HCT116 (cell line): ENCODE measurements around the gene ITGAE. TPM values are rescaled to one million over a fixed set of nuclear protein-coding genes. Genes with fewer than 3 reads are reported as not detected.

Experiments used
- ATAC-seq: fragments of 200-7000 bp; cut with Tn5 transposase; 2 replicates; pipeline ENCODE4 v1.9.1; 2020; ENCODE audit warnings: mild to moderate bottlenecking, moderate library complexity
- BruUV-seq: library from RNA; stranded (reverse); fragments of 400-500 nt; replicated peaks from 2 replicates; lab custom pipeline; 2021; lab: Mats Ljungman, UMichigan
- CTCF ChIA-PET: fragments of 300-600 bp; sonication (Branson Sonifier 250); formaldehyde crosslinking; loops from one replicate; lab custom pipeline; 2021; ENCODE audit warnings: antibody characterized with exemption; lab: Charles Lee
- POLR2A ChIA-PET: fragments of 300-600, 350-600 bp; sonication (Branson Sonifier 250); formaldehyde crosslinking; loops from one replicate; lab custom pipeline; 2021; ENCODE audit warnings: antibody characterized with exemption; lab: Charles Lee
- RAD21 ChIA-PET, 2 experiments: fragments of 300-600 bp; sonication (Branson Sonifier 250); formaldehyde crosslinking; loops; one replicate each; lab custom pipeline; 2023; ENCODE audit warnings: low total read pairs in 2 of 2; ENCODE audit not compliant: uncharacterized antibody in 2 of 2, unreplicated experiment in 2 of 2, low non-redundant PET in 1 of 2; lab: Charles Lee
- DNase-seq: peaks from one replicate; pipeline ENCODE4 v3.0.0-alpha.2; 2010; ENCODE audit warnings: low read depth, low spot score
- H2AFZ ChIP-seq: fragments of 200-600 bp; shearing (Covaris generic), sonication (generic); 2 replicates; pipeline ENCODE4 v1.6.1; 2017; ENCODE audit warnings: low read depth, mixed run types, mixed read lengths, antibody characterized with exemption, low read length; ENCODE audit not compliant: poor library complexity, severe bottlenecking
- H3K27ac ChIP-seq: 2 replicates; pipeline ENCODE4 v1.5.1; 2012; ENCODE audit warnings: low read depth, low read length
- H3K27me3 ChIP-seq: fragments of 200-600 bp; sonication (generic); 2 replicates; pipeline ENCODE4 v1.6.1; 2016; ENCODE audit warnings: mixed run types, low read length, mixed read lengths; ENCODE audit not compliant: insufficient read depth
- H3K36me3 ChIP-seq, 2 experiments: fragments of 200-500 bp in 1 of 2; fragments of 200-600 bp in 1 of 2; sonication (Bioruptor generic) in 1 of 2; sonication (generic) in 1 of 2; 2 replicates each; pipeline versions ENCODE4 v1.5.1 to v1.6.1; 2014 to 2016; ENCODE audit warnings: low read length in 2 of 2, inconsistent platforms in 1 of 2, mixed read lengths in 1 of 2, mixed run types in 1 of 2; ENCODE audit not compliant: insufficient read depth in 2 of 2, control insufficient read depth in 1 of 2
- H3K4me1 ChIP-seq, 2 experiments: fragments of 200-600 bp in 1 of 2; sonication (generic) in 1 of 2; 2 replicates each; pipeline versions ENCODE4 v1.5.1 to v1.6.1; 2012 to 2017; ENCODE audit warnings: low read length in 2 of 2, inconsistent platforms in 1 of 2, mild to moderate bottlenecking in 1 of 2, mixed read lengths in 1 of 2, mixed run types in 1 of 2, moderate library complexity in 1 of 2; ENCODE audit not compliant: insufficient read depth in 2 of 2, control insufficient read depth in 1 of 2
- H3K4me2 ChIP-seq: fragments of 200-600 bp; sonication (generic); 2 replicates; pipeline ENCODE4 v1.6.1; 2017; ENCODE audit warnings: mixed run types, low read length, mixed read lengths
- H3K4me3 ChIP-seq, 2 experiments: fragments of 200-600 bp in 1 of 2; sonication (generic) in 1 of 2; replicated peaks in 1 of 2; 2 replicates each; pipeline ENCODE4 v1.5.1; 2011 to 2016; ENCODE audit warnings: low read length in 2 of 2, control low read depth in 1 of 2, low read depth in 1 of 2, mild to moderate bottlenecking in 1 of 2, mixed read lengths in 1 of 2, mixed run types in 1 of 2
- H3K79me2 ChIP-seq: fragments of 200-600 bp; sonication (generic); 2 replicates; pipeline ENCODE4 v1.6.1; 2017; ENCODE audit warnings: mild to moderate bottlenecking, mixed run types, low read length, moderate library complexity, mixed read lengths; ENCODE audit not compliant: insufficient read depth
- H3K9ac ChIP-seq: fragments of 200-600 bp; sonication (generic); 2 replicates; pipeline ENCODE4 v1.6.1; 2016; ENCODE audit warnings: low read length, mixed read lengths
- H3K9me2 ChIP-seq: fragments of 200-600 bp; sonication (generic), shearing (Covaris generic); 2 replicates; pipeline ENCODE4 v1.6.1; 2017; ENCODE audit warnings: mixed run types, mild to moderate bottlenecking, moderate library complexity; ENCODE audit not compliant: insufficient read depth
- H3K9me3 ChIP-seq, 2 experiments: fragments of 200-500 bp in 1 of 2; fragments of 200-600 bp in 1 of 2; sonication (Bioruptor generic) in 1 of 2; sonication (generic) in 1 of 2; 2 replicates each; pipeline ENCODE4 v1.6.1; 2014 to 2017; ENCODE audit warnings: low read length in 2 of 2, mixed read lengths in 2 of 2, inconsistent platforms in 1 of 2, low read depth in 1 of 2, mild to moderate bottlenecking in 1 of 2, mixed run types in 1 of 2, moderate library complexity in 1 of 2; ENCODE audit not compliant: control insufficient read depth in 1 of 2, insufficient read depth in 1 of 2
- H4K20me1 ChIP-seq: fragments of 200-600 bp; sonication (generic), shearing (Covaris generic); 2 replicates; pipeline ENCODE4 v1.6.1; 2017; ENCODE audit warnings: mixed run types, mild to moderate bottlenecking, moderate library complexity; ENCODE audit not compliant: insufficient read depth
- ATF3 ChIP-seq: IDR thresholded peaks from 2 replicates; pipeline ENCODE4 v1.6.1; 2012
- CBX3 ChIP-seq: IDR thresholded peaks from 2 replicates; pipeline ENCODE4 v1.6.1; 2012; ENCODE audit warnings: low read depth
- CTCF ChIP-seq, 3 experiments: fragments of 200-600 bp in 1 of 3; sonication (generic) in 1 of 3; IDR thresholded peaks in 2 of 3; conservative IDR thresholded peaks in 1 of 3; 2 replicates each; pipeline ENCODE4 v1.5.1; 2012 to 2017; ENCODE audit warnings: low read depth in 2 of 3, low read length in 2 of 3, antibody characterized with exemption in 1 of 3, borderline replicate concordance in 1 of 3, control low read depth in 1 of 3, mild to moderate bottlenecking in 1 of 3, mixed read lengths in 1 of 3, mixed run types in 1 of 3, moderate library complexity in 1 of 3; ENCODE audit not compliant: insufficient read depth in 1 of 3
- EGR1 ChIP-seq: IDR thresholded peaks from 2 replicates; pipeline ENCODE4 v1.6.1; 2012; ENCODE audit warnings: low read depth
- ELF1 ChIP-seq: IDR thresholded peaks from 2 replicates; pipeline ENCODE4 v1.6.1; 2012; ENCODE audit warnings: low read depth, borderline replicate concordance
- EZH2 ChIP-seq: fragments of 200-600 bp; sonication (generic); IDR thresholded peaks from 2 replicates; pipeline ENCODE4 v1.6.1; 2017; ENCODE audit warnings: antibody characterized with exemption, mixed run types
- FOSL1 ChIP-seq: IDR thresholded peaks from 2 replicates; pipeline ENCODE4 v1.6.1; 2012; ENCODE audit warnings: low read depth
- JUND ChIP-seq: IDR thresholded peaks from 2 replicates; pipeline ENCODE4 v1.6.1; 2012
- POLR2A ChIP-seq: IDR thresholded peaks from 2 replicates; pipeline ENCODE4 v1.7.0; 2011; ENCODE audit warnings: borderline replicate concordance; ENCODE audit not compliant: insufficient read depth, insufficient read length; ENCODE audit errors: extremely low read depth
- POLR2AphosphoS5 ChIP-seq: IDR thresholded peaks from 2 replicates; pipeline ENCODE4 v1.6.1; 2011; ENCODE audit warnings: mild to moderate bottlenecking, low read depth, low read length, moderate library complexity
- RAD21 ChIP-seq: IDR thresholded peaks from 2 replicates; pipeline ENCODE4 v1.6.1; 2012; ENCODE audit warnings: low read depth, mild to moderate bottlenecking
- REST ChIP-seq: IDR thresholded peaks from 2 replicates; pipeline ENCODE4 v1.6.1; 2012; ENCODE audit warnings: low read depth
- SIN3A ChIP-seq: IDR thresholded peaks from 2 replicates; pipeline ENCODE4 v1.6.1; 2012; ENCODE audit warnings: low read depth
- SRF ChIP-seq: IDR thresholded peaks from 2 replicates; pipeline ENCODE4 v1.6.1; 2012; ENCODE audit warnings: low read depth
- TCF7L2 ChIP-seq: IDR thresholded peaks from 2 replicates; pipeline ENCODE4 v1.7.0; 2011; ENCODE audit warnings: borderline replicate concordance, inconsistent platforms; ENCODE audit not compliant: insufficient read depth, insufficient read length; ENCODE audit errors: extremely low read depth
- YY1 ChIP-seq: IDR thresholded peaks from 2 replicates; pipeline ENCODE4 v1.6.1; 2011; ENCODE audit warnings: low read length, low read depth, moderate library complexity, mild to moderate bottlenecking; ENCODE audit not compliant: insufficient replicate concordance; ENCODE audit errors: extremely low read depth
- ZBTB33 ChIP-seq: IDR thresholded peaks from 2 replicates; pipeline ENCODE4 v1.6.1; 2011; ENCODE audit warnings: mild to moderate bottlenecking, low read length, moderate library complexity; ENCODE audit not compliant: insufficient replicate concordance; ENCODE audit errors: extremely low read depth
- ZFX ChIP-seq: fragments of 450-650 bp; IDR thresholded peaks from 2 replicates; pipeline ENCODE4 v1.6.1; 2017
- ZNF274 ChIP-seq: fragments of 200-500 bp; sonication (Bioruptor generic); IDR thresholded peaks from 2 replicates; pipeline ENCODE4 v1.6.1; 2014; ENCODE audit warnings: mild to moderate bottlenecking, low read depth, low read length, inconsistent platforms
- intact Hi-C: fragments of 100-400 bp; cut with micrococcal nuclease; formaldehyde crosslinking; loops from 2 replicates; pipeline ENCODE4 v1.10.0; 2022
- total RNA-seq: library from RNA; stranded (reverse); gene quantifications from one replicate; pipeline ENCODE4 v1.2.1, GENCODE V29; 2021; ENCODE audit not compliant: unreplicated experiment

ITGAE gene
- total RNA-seq, 1 experiment from 2014 or later = 19.9 TPM

GRCh38 chr17:3685174-3685573, 115.8 kb downstream of the ITGAE start:
- no peaks in the 10 kb centered on the region for H4K20me1 ChIP-seq
- H3K4me1 ChIP-seq = peaks cover 0 to 10% of the 10 kb centered on the region in 2 experiments; a peak in 3 of 4 replicates
- ChIA-PET RAD21 (no interaction called here), POLR2A (no interaction called here), CTCF (no interaction called here)
- H3K27me3 ChIP-seq = no peaks in the 10 kb centered on the region
- no peak for DNase-seq
- H2AFZ ChIP-seq = no peak overlapping the region
- no peak overlapping the region for H3K4me2 ChIP-seq
- H3K4me3 ChIP-seq = no peak overlapping the region
- ATAC-seq = no peak
- H3K27ac ChIP-seq = no peak overlapping the region
- no TSS peak for BruUV-seq
- H3K79me2 ChIP-seq = no peaks in the 10 kb centered on the region
- no peaks in the 10 kb centered on the region for H3K9me3 ChIP-seq
- H3K9ac ChIP-seq = no peak overlapping the region
- no peaks in the 10 kb centered on the region for H3K36me3 ChIP-seq
- TF ChIP-seq ZNF274 (no peak), FOSL1 (no peak), YY1 (no peak), ZFX (no peak), POLR2A (no peak), ELF1 (no peak), ATF3 (no peak), JUND (no peak), REST (no peak), RAD21 (no peak), EZH2 (no peak), CTCF (IDR thresholded peaks at IDR 0.05 in 2 of 3, conservative IDR thresholded peaks at IDR 0.05 in 1 of 3; ENCODE audit: borderline replicate concordance in 1 of 3, insufficient read depth in 1 of 3, low read depth in 2 of 3, low read length in 2 of 3) (no peak), SIN3A (no peak), CBX3 (no peak), ZBTB33 (no peak), TCF7L2 (no peak), EGR1 (no peak), SRF (no peak), POLR2AphosphoS5 (no peak)
- intact Hi-C loops = no loop called here
- H3K9me2 ChIP-seq = no peaks in the 10 kb centered on the region
